Activated CD8-positive, alpha-beta T cell treated with anti-CD3 and anti-CD28 coated beads, Interleukin-2, amount 10 ng/mL, durations not matched to agents 7 days and 5 days (primary cell): ENCODE data around the gene SACM1L. TPM values are rescaled to one million over a fixed set of nuclear protein-coding genes. Genes with fewer than 3 reads are reported as not detected.

ENCODE experiments used
- ATAC-seq: fragments of 150-1000 bp; cut with Tn5 transposase; one replicate; pipeline ENCODE4 v1.10.0; 2021; ENCODE audit warnings: moderate library complexity
- CTCF ChIA-PET: fragments of 350-600 bp; sonication (Branson Sonifier 250); formaldehyde crosslinking; loops from one replicate; lab custom pipeline; 2021; ENCODE audit warnings: antibody characterized with exemption; lab: Charles Lee
- POLR2A ChIA-PET: fragments of 350-600 bp; sonication (Branson Sonifier 250); formaldehyde crosslinking; loops from one replicate; lab custom pipeline; 2021; ENCODE audit warnings: antibody characterized with exemption; lab: Charles Lee
- DNase-seq: peaks from one replicate; pipeline ENCODE4 v3.0.0-alpha.2; 2020
- H3K27ac Mint-ChIP-seq: one replicate; pipeline ENCODE4 v1.8.0; 2021; ENCODE audit warnings: mild to moderate bottlenecking, mixed read lengths
- H3K27me3 Mint-ChIP-seq: one replicate; pipeline ENCODE4 v1.8.0; 2021; ENCODE audit warnings: low read depth, mixed read lengths
- H3K36me3 Mint-ChIP-seq: one replicate; pipeline ENCODE4 v1.8.0; 2021; ENCODE audit warnings: low read depth, mixed read lengths
- H3K4me1 Mint-ChIP-seq: one replicate; pipeline ENCODE4 v1.8.0; 2021; ENCODE audit warnings: low read depth, mixed read lengths
- H3K4me3 Mint-ChIP-seq: one replicate; pipeline ENCODE4 v1.8.0; 2021; ENCODE audit warnings: mild to moderate bottlenecking, mixed read lengths
- H3K9me3 Mint-ChIP-seq: one replicate; pipeline ENCODE4 v1.8.0; 2022; ENCODE audit warnings: mixed read lengths; ENCODE audit not compliant: insufficient read depth
- total RNA-seq, 2 experiments: library from RNA; stranded (reverse); gene quantifications; one replicate each; pipeline ENCODE4 v1.2.3, GENCODE V29; 2021

SACM1L gene
- total RNA-seq, 2 experiments from 2014 or later: 89.8 to 96.4 TPM

DNA sequence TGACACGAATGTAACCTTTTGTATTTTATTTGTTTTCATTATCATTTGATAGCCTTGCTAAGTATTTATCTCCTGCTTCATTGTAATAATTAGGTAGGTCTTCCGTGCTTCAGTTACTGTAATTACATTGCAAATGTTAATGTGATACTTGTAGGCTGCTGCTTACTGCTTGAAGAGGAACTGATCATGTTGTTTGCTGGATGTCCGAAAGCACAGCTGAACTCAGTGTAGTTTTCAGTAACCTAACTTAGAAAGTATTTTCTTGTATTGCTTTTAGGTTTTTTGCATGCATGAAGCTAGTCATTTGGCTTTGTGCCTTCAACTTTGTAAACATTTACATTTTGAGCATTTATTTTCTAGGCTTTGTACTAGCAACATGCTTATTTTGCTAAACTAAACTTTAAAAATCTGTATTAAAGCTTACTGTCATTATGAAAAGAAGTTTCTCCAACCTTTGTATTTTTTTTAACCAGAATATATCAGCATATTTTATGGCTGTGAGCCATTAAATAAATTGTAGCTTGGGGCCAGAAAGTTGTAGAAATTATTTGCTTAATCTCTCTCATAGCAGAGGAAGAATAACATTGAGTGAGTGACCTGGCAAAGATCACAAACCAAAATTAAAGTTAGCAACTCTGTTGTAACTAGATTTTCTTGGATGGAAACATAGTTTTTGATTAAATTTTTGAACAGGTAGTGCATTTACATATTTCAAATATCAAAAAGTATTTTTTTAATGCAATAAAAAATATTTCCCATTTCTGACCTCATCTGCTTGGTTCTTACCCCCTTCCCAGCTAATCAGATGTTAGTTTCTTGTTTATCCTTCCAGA is 30.7 kb downstream of the SACM1L start:
- ChIA-PET POLR2A (no interaction called here), CTCF (interaction anchor here (0.5 to 1.8 kb wide), 5 partner anchors 11 to 910 kb away, joined by 3 to 6 read pairs (median 4); no protein-coding TSS in a partner anchor)
- DNase-seq (no peak), ATAC-seq (no peak)
- Mint-ChIP-seq H3K27me3 (no peaks in the 10 kb centered on the region), H3K4me3 (no peak overlapping the region), H3K4me1 (peaks cover 6% of the 10 kb centered on the region), H3K9me3 (no peaks in the 10 kb centered on the region), H3K27ac (no peak overlapping the region), H3K36me3 (peaks cover 71% of the 10 kb centered on the region)

DNA sequence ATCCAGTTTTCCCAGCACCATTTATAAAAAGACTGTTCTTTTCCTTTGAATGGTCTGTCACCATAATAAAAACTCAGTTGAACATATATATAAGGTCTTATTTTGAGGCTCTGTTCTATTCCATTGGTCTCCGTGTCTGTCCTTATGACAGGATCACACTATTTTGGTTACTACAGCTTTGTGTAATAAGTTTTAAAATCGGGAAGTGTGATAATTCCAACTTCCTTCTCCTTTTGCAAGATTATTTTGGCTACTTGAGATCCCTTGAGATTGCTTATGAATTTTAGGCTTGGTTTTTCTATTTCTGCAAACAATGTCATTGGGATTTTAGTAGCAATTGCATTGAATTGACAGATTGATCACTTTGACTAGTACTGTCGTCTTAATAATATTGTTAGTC is 35.7 kb downstream of the SACM1L start:
- Mint-ChIP-seq H3K4me1 (peaks cover 8% of the 10 kb centered on the region), H3K36me3 (peaks cover 69% of the 10 kb centered on the region), H3K4me3 (no peak overlapping the region), H3K9me3 (no peaks in the 10 kb centered on the region), H3K27ac (no peak overlapping the region), H3K27me3 (no peaks in the 10 kb centered on the region)
- ATAC-seq (no peak), DNase-seq (no peak)
- CTCF ChIA-PET: interaction anchor here (1.1 kb wide), 1 partner anchor 354 kb away, joined by 4 read pairs; no protein-coding TSS in a partner anchor
- POLR2A ChIA-PET: no interaction called here

GRCh38 chr3:45729614-45730013 is 40.4 kb downstream of the SACM1L start:
- ChIA-PET POLR2A (no interaction called here), CTCF (interaction anchor here (0.7 kb wide), 1 partner anchor 190 kb away, joined by 3 read pairs; no protein-coding TSS in a partner anchor)

GRCh38 chr3:45730409-45731154 is 41.4 kb downstream of the SACM1L start:
- Mint-ChIP-seq H3K36me3 (peaks cover 64% of the 10 kb centered on the region), H3K9me3 (no peaks in the 10 kb centered on the region), H3K4me3 (no peak overlapping the region), H3K27me3 (no peaks in the 10 kb centered on the region), H3K27ac (no peak overlapping the region), H3K4me1 (peaks cover 2% of the 10 kb centered on the region)
- ChIA-PET POLR2A (no interaction called here), CTCF (interaction anchor here (1.1 kb wide), 1 partner anchor 12 kb away, joined by 3 read pairs; no protein-coding TSS in a partner anchor)
- DNase-seq (no peak), ATAC-seq (no peak)

More at GRCh38 chr3:45729614-45730013, 40.4 kb downstream of the SACM1L start:
- no peak overlapping the region for H3K4me3 Mint-ChIP-seq
- H3K27me3 Mint-ChIP-seq: no peaks in the 10 kb centered on the region
- no peaks in the 10 kb centered on the region for H3K9me3 Mint-ChIP-seq
- no peak for DNase-seq
- H3K27ac Mint-ChIP-seq: peak overlapping the region; percentile 58
- ATAC-seq: no peak
- peaks cover 5% of the 10 kb centered on the region for H3K4me1 Mint-ChIP-seq
- peaks cover 64% of the 10 kb centered on the region for H3K36me3 Mint-ChIP-seq

- ATAC-seq (no peak), DNase-seq (no peak)
- no peaks in the 10 kb centered on the region for H3K27me3 Mint-ChIP-seq
- H3K4me3 Mint-ChIP-seq: no peak overlapping the region
- POLR2A ChIA-PET: no interaction called here
- CTCF ChIA-PET: no interaction called here
- H3K4me1 Mint-ChIP-seq: peaks cover 21% of the 10 kb centered on the region
- H3K27ac Mint-ChIP-seq: peak overlapping the region; percentile 57
- H3K9me3 Mint-ChIP-seq: no peaks in the 10 kb centered on the region
- peaks cover 78% of the 10 kb centered on the region for H3K36me3 Mint-ChIP-seq
These were observed 47.5 kb downstream of the SACM1L start for GRCh38 chr3:45736707-45737106.

GRCh38 chr3:45737234-45737633 is 48.0 kb downstream of the SACM1L start:
- H3K9me3 Mint-ChIP-seq: no peaks in the 10 kb centered on the region
- H3K36me3 Mint-ChIP-seq: peaks cover 79% of the 10 kb centered on the region
- ChIA-PET CTCF (no interaction called here), POLR2A (no interaction called here)
- H3K27me3 Mint-ChIP-seq: no peaks in the 10 kb centered on the region
- H3K4me1 Mint-ChIP-seq: peaks cover 27% of the 10 kb centered on the region
- ATAC-seq: no peak
- DNase-seq: no peak
- no peak overlapping the region for H3K4me3 Mint-ChIP-seq
- H3K27ac Mint-ChIP-seq: no peak overlapping the region

DNA sequence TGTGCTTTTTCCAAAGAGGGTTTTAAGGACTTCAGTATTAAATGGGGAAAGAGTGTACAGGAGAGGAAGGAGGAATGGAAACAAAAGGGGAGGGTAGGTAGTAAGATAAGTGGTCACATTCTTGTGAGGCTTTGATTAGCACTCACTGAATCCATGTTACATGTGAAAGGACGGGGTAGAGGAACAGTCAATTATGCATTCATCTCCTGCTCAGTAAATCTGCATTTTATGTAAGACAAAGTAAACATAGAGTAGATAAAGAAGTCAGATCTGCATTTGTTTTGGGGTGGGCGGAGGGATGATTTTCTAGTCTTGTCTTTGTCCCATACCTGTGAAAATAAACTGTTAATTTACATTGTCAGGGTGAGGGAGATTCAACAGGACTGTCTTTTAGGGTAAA is 50.8 kb downstream of the SACM1L start:
- Mint-ChIP-seq H3K4me3 (no peak overlapping the region), H3K27ac (peak overlapping the region; percentile 48), H3K27me3 (no peaks in the 10 kb centered on the region), H3K4me1 (peaks cover 31% of the 10 kb centered on the region), H3K36me3 (peaks cover 78% of the 10 kb centered on the region), H3K9me3 (no peaks in the 10 kb centered on the region)
- ATAC-seq: no peak
- no peak for DNase-seq
- POLR2A ChIA-PET: no interaction called here
- CTCF ChIA-PET: no interaction called here

DNA sequence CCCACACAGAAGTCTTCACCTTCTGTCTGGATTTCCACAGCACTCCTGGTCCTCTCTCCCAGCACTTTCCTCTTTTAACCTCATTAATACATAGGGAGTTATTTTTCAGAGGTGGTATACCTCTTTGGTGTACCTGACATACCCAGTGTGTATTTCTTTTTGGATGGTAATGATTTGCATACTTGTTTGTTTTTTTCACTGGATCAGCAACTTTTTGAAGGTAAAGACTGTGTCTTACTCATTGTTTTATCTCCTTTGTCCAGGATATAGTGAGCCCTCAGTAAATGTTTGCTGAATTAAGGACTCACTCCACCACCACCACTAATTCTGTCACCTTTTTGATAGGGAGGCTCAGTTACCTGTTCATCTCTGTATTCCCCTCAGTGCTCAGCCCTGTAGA is 52.1 kb downstream of the SACM1L start:
- Mint-ChIP-seq H3K27me3 (no peaks in the 10 kb centered on the region), H3K27ac (peak overlapping the region; percentile 85), H3K4me3 (peak overlapping the region; percentile 19), H3K4me1 (peaks cover 29% of the 10 kb centered on the region), H3K9me3 (no peaks in the 10 kb centered on the region), H3K36me3 (peaks cover 80% of the 10 kb centered on the region)
- DNase-seq: no peak
- no peak for ATAC-seq
- ChIA-PET CTCF (no interaction called here), POLR2A (no interaction called here)

GRCh38 chr3:45741742-45742460 is 52.7 kb downstream of the SACM1L start:
- CTCF ChIA-PET: interaction anchor here (0.9 to 2.3 kb wide), 3 partner anchors 10 to 82 kb away, joined by 3 to 5 read pairs (median 3); no protein-coding TSS in a partner anchor

GRCh38 chr3:45742461-45743089 is 53.4 kb downstream of the SACM1L start:
- no peak overlapping the region for H3K4me3 Mint-ChIP-seq
- no peak for DNase-seq
- POLR2A ChIA-PET: no interaction called here
- H3K27ac Mint-ChIP-seq: peak overlapping the region; percentile 64
- CTCF ChIA-PET: interaction anchor here (0.9 to 2.3 kb wide), 5 partner anchors 11 to 338 kb away, joined by 3 to 5 read pairs (median 3); no protein-coding TSS in a partner anchor
- H3K4me1 Mint-ChIP-seq: peaks cover 27% of the 10 kb centered on the region
- no peaks in the 10 kb centered on the region for H3K9me3 Mint-ChIP-seq
- H3K27me3 Mint-ChIP-seq: no peaks in the 10 kb centered on the region
- ATAC-seq: no peak
- peaks cover 75% of the 10 kb centered on the region for H3K36me3 Mint-ChIP-seq

More at GRCh38 chr3:45741742-45742460, 52.7 kb downstream of the SACM1L start:
- peak overlapping the region; percentile 19 for H3K4me3 Mint-ChIP-seq
- peak; percentile 39 for DNase-seq
- no peaks in the 10 kb centered on the region for H3K9me3 Mint-ChIP-seq
- ATAC-seq: peak; percentile 63
- peaks cover 27% of the 10 kb centered on the region for H3K4me1 Mint-ChIP-seq
- POLR2A ChIA-PET: no interaction called here
- H3K27me3 Mint-ChIP-seq: no peaks in the 10 kb centered on the region
- H3K36me3 Mint-ChIP-seq: peaks cover 77% of the 10 kb centered on the region
- H3K27ac Mint-ChIP-seq: peak overlapping the region; percentile 85
